ENCODE measurements around the gene GPX2.

GPX2 gene

GRCh38 chr14:64953310-64953654 is 10.7 kb upstream of the GPX2 start:
- no peak for TF ChIP-seq CTCF (conservative IDR thresholded peaks at IDR 0.05)
- no peak overlapping the region for H3K27ac ChIP-seq

GRCh38 chr14:64952598-64953309 is 10.2 kb upstream of the GPX2 start:
- no peak overlapping the region for H3K27ac ChIP-seq
- TF ChIP-seq CTCF (conservative IDR thresholded peaks at IDR 0.05): no peak

- no peak overlapping the region for H3K27ac ChIP-seq
- TF ChIP-seq CTCF (conservative IDR thresholded peaks at IDR 0.05): no peak
These were observed 9.2 kb upstream of the GPX2 start for GRCh38 chr14:64951724-64952123.

- no peak for TF ChIP-seq CTCF (conservative IDR thresholded peaks at IDR 0.05)
These were observed 8.7 kb upstream of the GPX2 start for GRCh38 chr14:64951291-64951690.

GRCh38 chr14:64950889-64951288 is 8.3 kb upstream of the GPX2 start:
- TF ChIP-seq CTCF (conservative IDR thresholded peaks at IDR 0.05): no peak
- no peak overlapping the region for H3K27ac ChIP-seq

More at GRCh38 chr14:64951291-64951690, 8.7 kb upstream of the GPX2 start:
- no peak overlapping the region for H3K27ac ChIP-seq

- H3K27ac ChIP-seq: no peak overlapping the region
- TF ChIP-seq CTCF (conservative IDR thresholded peaks at IDR 0.05): no peak
These were observed 6.2 kb upstream of the GPX2 start for GRCh38 chr14:64948612-64949210.

GRCh38 chr14:64947710-64948611 is 5.4 kb upstream of the GPX2 start:
- no peak for TF ChIP-seq CTCF (conservative IDR thresholded peaks at IDR 0.05)
- H3K27ac ChIP-seq: no peak overlapping the region
